ENCODE measurements around the gene PRKCE.

DNA sequence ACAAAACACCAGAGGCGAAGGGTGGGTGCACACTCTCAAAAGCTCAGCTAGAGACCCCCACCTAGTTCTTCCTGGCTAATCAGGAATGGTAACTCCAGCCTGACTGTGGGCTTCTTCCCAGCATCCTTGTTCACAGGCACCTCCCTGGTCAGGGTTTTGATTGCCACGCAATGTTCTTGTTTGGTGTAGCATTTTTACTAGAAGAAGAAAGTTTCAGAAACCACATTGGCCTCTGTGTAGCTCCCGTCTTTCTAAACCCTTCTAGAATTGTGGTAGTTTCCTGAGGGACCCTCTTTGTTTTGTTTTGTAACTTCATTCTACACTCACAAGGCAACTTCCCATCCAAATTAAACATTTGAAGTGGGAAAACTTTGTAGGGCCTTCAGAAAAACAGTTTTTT lies 391.2 kb downstream of the PRKCE start:
- TF ChIP-seq, protein P1, sequence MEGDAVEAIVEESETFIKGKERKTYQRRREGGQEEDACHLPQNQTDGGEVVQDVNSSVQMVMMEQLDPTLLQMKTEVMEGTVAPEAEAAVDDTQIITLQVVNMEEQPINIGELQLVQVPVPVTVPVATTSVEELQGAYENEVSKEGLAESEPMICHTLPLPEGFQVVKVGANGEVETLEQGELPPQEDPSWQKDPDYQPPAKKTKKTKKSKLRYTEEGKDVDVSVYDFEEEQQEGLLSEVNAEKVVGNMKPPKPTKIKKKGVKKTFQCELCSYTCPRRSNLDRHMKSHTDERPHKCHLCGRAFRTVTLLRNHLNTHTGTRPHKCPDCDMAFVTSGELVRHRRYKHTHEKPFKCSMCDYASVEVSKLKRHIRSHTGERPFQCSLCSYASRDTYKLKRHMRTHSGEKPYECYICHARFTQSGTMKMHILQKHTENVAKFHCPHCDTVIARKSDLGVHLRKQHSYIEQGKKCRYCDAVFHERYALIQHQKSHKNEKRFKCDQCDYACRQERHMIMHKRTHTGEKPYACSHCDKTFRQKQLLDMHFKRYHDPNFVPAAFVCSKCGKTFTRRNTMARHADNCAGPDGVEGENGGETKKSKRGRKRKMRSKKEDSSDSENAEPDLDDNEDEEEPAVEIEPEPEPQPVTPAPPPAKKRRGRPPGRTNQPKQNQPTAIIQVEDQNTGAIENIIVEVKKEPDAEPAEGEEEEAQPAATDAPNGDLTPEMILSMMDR (IDR thresholded peaks at IDR 0.05) = no peak
- no peak for TF ChIP-seq POLR2A (IDR thresholded peaks at IDR 0.05)
